Activated naive CD4-positive, alpha-beta T cell treated with anti-CD3 and anti-CD28 coated beads, Interleukin-2, amount 50 U/mL, for 24 hours (primary cell): Measurements from ENCODE around the gene DMXL1.

Experiments
- H3K27ac Mint-ChIP-seq: one replicate; pipeline ENCODE4 v1.8.0; 2021; ENCODE audit warnings: mild to moderate bottlenecking, mixed read lengths
- H3K27me3 Mint-ChIP-seq: one replicate; pipeline ENCODE4 v1.8.0; 2021; ENCODE audit warnings: mixed read lengths
- H3K36me3 Mint-ChIP-seq: one replicate; pipeline ENCODE4 v1.8.0; 2021; ENCODE audit warnings: mixed read lengths
- H3K4me1 Mint-ChIP-seq: one replicate; pipeline ENCODE4 v1.8.0; 2021; ENCODE audit warnings: mixed read lengths
- H3K4me3 Mint-ChIP-seq: one replicate; pipeline ENCODE4 v1.8.0; 2021; ENCODE audit warnings: mild to moderate bottlenecking, mixed read lengths
- H3K9me3 Mint-ChIP-seq: one replicate; pipeline ENCODE4 v1.8.0; 2021; ENCODE audit warnings: mixed read lengths

DMXL1 gene

GRCh38 chr5:119243888-119244287 lies 173.0 kb downstream of the DMXL1 start:
- Mint-ChIP-seq H3K36me3 (peaks cover 10% of the 10 kb centered on the region), H3K4me3 (no peak overlapping the region), H3K9me3 (no peaks in the 10 kb centered on the region), H3K4me1 (peaks cover 7% of the 10 kb centered on the region), H3K27ac (no peak overlapping the region), H3K27me3 (no peaks in the 10 kb centered on the region)

DNA sequence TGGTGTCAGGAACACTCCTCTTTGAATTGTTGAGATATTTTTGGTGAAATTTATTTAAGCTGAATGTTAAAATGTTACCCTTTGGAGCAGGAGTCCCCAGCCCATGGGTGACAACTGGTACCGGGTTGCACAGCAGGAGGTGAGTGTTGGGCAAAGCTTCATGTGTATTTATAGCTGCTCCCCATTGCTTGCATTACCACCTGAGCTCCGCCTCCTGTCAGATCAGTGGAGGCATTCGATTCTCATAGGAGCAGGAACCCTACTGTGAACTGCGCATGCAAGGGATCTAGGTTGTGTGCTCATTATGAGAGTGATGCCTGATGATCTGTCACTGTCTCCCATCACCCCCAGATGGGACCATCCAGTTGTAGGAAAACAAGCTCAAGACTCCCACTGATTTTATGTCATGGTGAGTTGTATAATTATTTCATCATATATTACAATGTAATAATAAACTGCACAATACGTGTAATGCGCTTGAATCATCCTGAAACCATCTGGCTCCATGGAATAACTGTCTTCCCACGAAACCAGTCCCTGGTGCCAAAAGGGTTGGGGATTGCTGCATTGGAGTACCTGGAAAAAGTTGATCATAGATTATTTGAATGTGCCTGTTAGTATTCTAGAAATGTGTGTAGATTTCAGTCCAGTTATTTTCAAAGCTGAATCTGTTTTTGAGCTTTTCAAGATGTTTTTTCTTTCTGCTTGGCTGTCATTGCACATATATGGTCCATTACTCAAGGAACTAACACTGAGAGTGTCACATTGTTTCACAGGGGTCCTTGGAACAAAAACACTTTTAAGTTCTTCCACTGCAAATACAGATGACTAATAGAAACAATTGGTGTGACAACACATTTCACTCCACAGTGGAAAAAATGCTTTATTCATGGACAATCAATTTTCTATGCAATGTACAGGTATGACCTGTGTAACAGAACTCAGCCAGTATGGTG lies 180.3 kb downstream of the DMXL1 start:
- Mint-ChIP-seq H3K27ac (peak overlapping the region; percentile 46), H3K4me3 (no peak overlapping the region), H3K9me3 (peaks cover 5% of the 10 kb centered on the region), H3K27me3 (no peaks in the 10 kb centered on the region), H3K36me3 (peaks cover 19% of the 10 kb centered on the region), H3K4me1 (peaks cover 12% of the 10 kb centered on the region)

GRCh38 chr5:119255571-119256356 lies 184.9 kb downstream of the DMXL1 start:
- peaks cover 19% of the 10 kb centered on the region for H3K36me3 Mint-ChIP-seq
- no peak overlapping the region for H3K27ac Mint-ChIP-seq
- H3K27me3 Mint-ChIP-seq, result no peaks in the 10 kb centered on the region
- peaks cover 5% of the 10 kb centered on the region for H3K9me3 Mint-ChIP-seq
- peaks cover 12% of the 10 kb centered on the region for H3K4me1 Mint-ChIP-seq
- H3K4me3 Mint-ChIP-seq, result no peak overlapping the region

- no peak overlapping the region for H3K27ac Mint-ChIP-seq
- no peaks in the 10 kb centered on the region for H3K27me3 Mint-ChIP-seq
- no peak overlapping the region for H3K4me3 Mint-ChIP-seq
- peaks cover 2% of the 10 kb centered on the region for H3K9me3 Mint-ChIP-seq
- peaks cover 1% of the 10 kb centered on the region for H3K4me1 Mint-ChIP-seq
- H3K36me3 Mint-ChIP-seq, result peaks cover 18% of the 10 kb centered on the region
Observed at GRCh38 chr5:119257613-119258012, 186.7 kb downstream of the DMXL1 start.

GRCh38 chr5:119263639-119264038 lies 192.8 kb downstream of the DMXL1 start:
- Mint-ChIP-seq H3K27ac (no peak overlapping the region), H3K36me3 (peaks cover 15% of the 10 kb centered on the region), H3K4me1 (peaks cover 45% of the 10 kb centered on the region), H3K9me3 (peaks cover 22% of the 10 kb centered on the region), H3K27me3 (no peaks in the 10 kb centered on the region), H3K4me3 (no peak overlapping the region)

- no peak overlapping the region for H3K4me3 Mint-ChIP-seq
- no peaks in the 10 kb centered on the region for H3K27me3 Mint-ChIP-seq
- peaks cover 13% of the 10 kb centered on the region for H3K36me3 Mint-ChIP-seq
- H3K27ac Mint-ChIP-seq, result no peak overlapping the region
- H3K4me1 Mint-ChIP-seq, result peaks cover 45% of the 10 kb centered on the region
- peaks cover 22% of the 10 kb centered on the region for H3K9me3 Mint-ChIP-seq
Observed at GRCh38 chr5:119264186-119264585, 193.3 kb downstream of the DMXL1 start.

DNA sequence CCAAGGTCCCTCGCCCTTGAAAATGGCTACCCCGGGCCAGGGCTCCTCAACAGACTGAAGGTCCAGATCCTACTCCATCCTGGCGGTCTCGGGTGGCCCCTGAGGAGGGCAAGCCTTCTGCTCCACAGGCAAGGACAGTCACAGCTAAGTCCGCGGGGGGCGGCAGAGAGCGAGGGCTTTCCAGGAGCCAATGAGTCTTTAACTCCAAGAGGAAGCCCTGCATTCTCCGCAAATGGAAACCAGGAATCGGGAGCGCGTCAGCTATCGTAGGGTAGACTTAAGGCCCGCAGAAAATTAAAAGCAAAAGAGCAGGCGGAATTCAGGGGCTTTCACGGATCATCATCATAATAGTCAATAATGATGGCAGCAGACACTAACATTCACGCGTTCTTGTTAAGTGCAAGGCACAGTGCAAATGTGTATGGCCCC lies 197.1 kb downstream of the DMXL1 start:
- Mint-ChIP-seq H3K27me3 (no peaks in the 10 kb centered on the region), H3K4me3 (peak overlapping the region; percentile 99), H3K4me1 (peaks cover 68% of the 10 kb centered on the region), H3K36me3 (peaks cover 18% of the 10 kb centered on the region), H3K9me3 (peaks cover 19% of the 10 kb centered on the region), H3K27ac (peak overlapping the region; percentile 99)

DNA sequence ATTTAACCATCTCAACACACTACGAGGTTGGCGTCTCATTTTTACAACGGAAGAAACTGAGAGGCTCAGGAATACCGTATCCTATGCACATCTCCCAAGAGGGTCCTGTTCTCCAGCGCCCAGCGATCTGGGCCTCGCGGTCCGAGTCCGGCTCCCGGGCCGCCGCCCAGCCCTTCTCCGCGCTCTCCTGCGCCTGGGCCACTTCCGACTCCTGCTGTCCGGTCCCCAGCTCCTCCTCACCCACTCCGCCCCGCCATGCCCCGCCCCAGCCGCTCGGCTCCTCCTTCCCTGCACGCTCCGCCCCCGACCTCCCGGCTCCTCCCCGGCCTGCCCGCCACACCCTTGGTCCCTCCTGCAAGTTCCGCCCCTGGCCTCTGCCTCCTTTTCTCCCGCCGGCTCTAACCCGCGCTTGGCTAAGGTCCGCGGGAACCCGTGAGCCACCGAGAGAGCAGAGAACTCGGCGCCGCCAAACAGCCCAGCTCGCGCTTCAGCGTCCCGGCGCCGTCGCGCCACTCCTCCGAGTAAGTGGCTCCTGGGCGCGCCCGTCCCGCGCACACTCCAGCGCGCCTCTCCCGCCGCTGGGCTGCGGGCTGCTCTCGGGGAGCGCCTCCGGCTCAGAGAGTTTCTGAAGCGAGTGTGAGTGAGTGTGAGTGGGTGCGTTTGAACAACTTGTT lies 197.6 kb downstream of the DMXL1 start:
- no peaks in the 10 kb centered on the region for H3K27me3 Mint-ChIP-seq
- H3K36me3 Mint-ChIP-seq, result peaks cover 14% of the 10 kb centered on the region
- H3K4me1 Mint-ChIP-seq, result peaks cover 68% of the 10 kb centered on the region
- H3K4me3 Mint-ChIP-seq, result peak overlapping the region; percentile 99
- peak overlapping the region; percentile 99 for H3K27ac Mint-ChIP-seq
- peaks cover 13% of the 10 kb centered on the region for H3K9me3 Mint-ChIP-seq

DNA sequence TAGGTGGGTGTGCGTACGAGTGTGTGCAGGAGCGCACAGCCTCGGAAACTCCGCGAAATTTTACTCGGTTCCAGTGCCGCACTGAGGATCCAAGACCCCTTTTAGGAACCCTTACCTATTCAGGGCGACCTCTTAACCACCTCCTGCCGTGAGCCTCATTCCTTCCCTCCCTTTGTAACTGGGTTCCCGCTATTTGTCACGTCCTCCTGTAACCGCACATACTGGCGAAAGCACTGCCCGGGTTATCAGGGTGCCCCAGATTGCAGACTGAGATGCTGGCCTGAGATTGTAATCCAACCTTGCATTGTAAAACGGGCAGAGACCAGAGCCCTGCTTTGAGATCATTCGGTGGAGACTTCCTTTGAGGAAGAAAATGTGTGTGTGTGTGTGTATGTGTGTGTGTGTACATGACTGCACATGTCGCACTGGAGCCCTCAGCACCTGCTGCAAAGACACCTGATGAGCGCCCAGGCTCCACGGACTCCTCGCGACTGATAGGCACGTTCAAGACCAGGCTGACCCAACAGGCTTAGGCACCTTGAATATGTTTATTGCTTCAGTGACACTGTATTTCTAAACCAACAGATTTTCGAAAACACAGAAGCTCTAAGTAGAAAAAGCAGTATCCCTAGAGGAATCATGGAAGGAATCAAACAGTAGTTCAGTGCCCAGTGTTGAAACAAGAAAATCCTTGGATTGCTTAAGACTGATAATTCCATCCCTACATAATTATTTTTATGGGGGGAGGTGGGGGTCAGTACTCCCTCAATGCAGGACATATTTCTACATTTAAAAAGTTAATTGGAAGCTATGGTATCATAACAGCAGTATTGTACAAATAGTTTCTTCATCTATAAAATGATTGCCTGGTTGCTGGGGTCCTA lies 198.4 kb downstream of the DMXL1 start:
- Mint-ChIP-seq H3K27ac (peak overlapping the region; percentile 99), H3K36me3 (peaks cover 12% of the 10 kb centered on the region), H3K9me3 (peaks cover 7% of the 10 kb centered on the region), H3K4me3 (peak overlapping the region; percentile 99), H3K4me1 (peaks cover 68% of the 10 kb centered on the region), H3K27me3 (no peaks in the 10 kb centered on the region)

DNA sequence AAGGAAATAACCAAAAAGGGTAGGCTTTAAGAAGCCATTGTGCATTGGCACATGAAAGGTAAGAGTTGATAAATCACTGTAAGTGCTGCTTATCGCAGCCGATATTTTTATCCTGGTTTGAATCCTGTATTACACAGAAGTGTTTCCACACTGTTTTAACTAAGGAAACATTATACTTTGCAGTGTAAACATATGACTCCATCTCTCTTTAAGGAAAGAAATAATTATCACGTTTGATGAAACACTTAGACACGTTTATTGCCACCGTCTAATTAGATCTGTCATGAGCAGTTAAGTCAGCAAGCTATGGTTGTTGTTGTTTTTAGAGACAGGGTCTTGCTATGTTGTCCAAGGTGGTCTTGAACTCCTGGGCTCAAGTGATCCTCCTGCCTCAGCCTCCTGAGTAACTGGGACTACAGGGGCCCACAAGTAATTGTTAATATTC lies 199.3 kb downstream of the DMXL1 start:
- Mint-ChIP-seq H3K27ac (peak overlapping the region; percentile 99), H3K36me3 (peaks cover 14% of the 10 kb centered on the region), H3K4me3 (peak overlapping the region; percentile 99), H3K4me1 (peaks cover 73% of the 10 kb centered on the region), H3K27me3 (no peaks in the 10 kb centered on the region), H3K9me3 (peaks cover 7% of the 10 kb centered on the region)

- no peaks in the 10 kb centered on the region for H3K27me3 Mint-ChIP-seq
- H3K9me3 Mint-ChIP-seq, result peaks cover 7% of the 10 kb centered on the region
- H3K36me3 Mint-ChIP-seq, result peaks cover 14% of the 10 kb centered on the region
- peak overlapping the region; percentile 97 for H3K27ac Mint-ChIP-seq
- H3K4me1 Mint-ChIP-seq, result peaks cover 74% of the 10 kb centered on the region
- peak overlapping the region; percentile 99 for H3K4me3 Mint-ChIP-seq
Observed at GRCh38 chr5:119270960-119271757, 200.3 kb downstream of the DMXL1 start.

DNA sequence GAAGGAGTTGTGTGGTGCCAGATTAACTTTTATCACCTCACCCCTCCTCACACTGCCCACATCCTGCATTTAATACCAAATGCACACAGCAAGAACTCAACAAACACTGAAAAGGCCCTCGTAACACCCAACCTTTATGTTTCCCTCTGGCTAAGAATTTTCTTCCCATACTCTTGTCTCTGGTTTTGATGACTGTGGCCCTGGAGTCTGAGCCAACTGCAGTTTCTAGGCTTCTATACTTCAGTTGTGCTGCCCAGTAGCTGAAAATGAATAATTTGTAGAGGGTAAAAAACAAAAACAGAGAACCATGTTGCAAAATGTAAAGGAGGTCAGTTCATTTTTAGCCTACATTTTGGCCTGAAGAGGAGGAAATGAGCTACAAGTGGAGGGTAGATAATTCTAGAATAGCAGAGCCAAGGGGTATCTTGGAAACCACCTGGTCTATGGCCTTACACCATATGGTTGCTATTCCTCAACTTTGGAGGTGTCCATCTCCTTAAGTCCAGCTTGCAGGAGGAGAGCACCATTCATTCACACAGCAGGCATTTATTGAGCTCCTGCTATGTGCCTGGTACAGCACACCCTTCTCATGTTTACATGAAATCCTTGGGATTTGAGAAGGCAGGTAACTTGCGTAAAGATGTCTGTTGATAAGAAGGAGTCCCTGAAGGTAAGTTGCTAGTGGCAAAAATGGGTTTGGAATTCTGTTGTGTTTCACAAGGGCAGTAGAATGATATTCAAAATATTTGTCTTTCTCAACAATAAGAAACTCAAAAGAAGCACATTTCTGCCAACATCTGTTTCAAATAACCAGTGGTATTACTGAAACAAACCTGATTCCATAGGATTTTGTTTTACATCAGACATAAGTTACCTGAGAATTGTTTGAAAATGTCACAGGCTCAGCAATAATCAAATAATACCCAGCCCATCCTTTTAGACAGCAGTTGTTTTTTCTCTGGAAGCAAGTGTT lies 201.2 kb downstream of the DMXL1 start:
- Mint-ChIP-seq H3K36me3 (peaks cover 14% of the 10 kb centered on the region), H3K27ac (peak overlapping the region; percentile 97), H3K27me3 (no peaks in the 10 kb centered on the region), H3K4me3 (peak overlapping the region; percentile 99), H3K4me1 (peaks cover 74% of the 10 kb centered on the region), H3K9me3 (peaks cover 7% of the 10 kb centered on the region)

DNA sequence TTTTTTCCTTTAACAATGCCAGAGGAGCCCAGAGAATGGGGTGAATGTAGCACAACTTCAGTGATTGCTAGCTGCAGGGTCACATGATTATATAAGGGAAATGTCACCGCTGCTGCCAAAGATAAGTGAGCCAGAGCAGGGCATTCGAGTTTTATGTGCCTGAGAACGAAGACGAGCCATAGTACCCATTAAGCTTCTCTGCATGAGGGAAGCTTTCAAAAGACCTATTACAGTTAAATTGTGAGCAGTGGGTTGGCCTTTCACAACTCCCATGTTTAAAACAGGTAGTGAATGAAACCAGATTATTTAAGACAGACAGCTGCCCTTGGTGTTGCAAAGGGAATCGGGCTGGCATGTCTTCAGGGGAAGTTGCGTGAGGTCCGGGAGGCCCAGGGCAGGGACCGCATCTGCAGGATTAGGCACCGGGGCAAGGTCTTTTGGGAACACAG lies 202.5 kb downstream of the DMXL1 start:
- Mint-ChIP-seq H3K27me3 (no peaks in the 10 kb centered on the region), H3K27ac (peak overlapping the region; percentile 97), H3K9me3 (no peaks in the 10 kb centered on the region), H3K4me1 (peaks cover 78% of the 10 kb centered on the region), H3K36me3 (peaks cover 17% of the 10 kb centered on the region), H3K4me3 (peak overlapping the region; percentile 99)
